HG03575 (cell line): ENCODE results near the gene C9orf72.
A peak's percentile ranks its signal among the peaks of the same experiment; 100 is the strongest.

Experiments used
- ATAC-seq: cut with Tn5 transposase; IDR thresholded peaks from one replicate; pipeline ENCODE4 v1.9.1; 2021; ENCODE audit not compliant: unreplicated experiment, insufficient number of reproducible peaks, low FRiP score; ENCODE audit errors: extremely low read depth

Gene C9orf72

DNA sequence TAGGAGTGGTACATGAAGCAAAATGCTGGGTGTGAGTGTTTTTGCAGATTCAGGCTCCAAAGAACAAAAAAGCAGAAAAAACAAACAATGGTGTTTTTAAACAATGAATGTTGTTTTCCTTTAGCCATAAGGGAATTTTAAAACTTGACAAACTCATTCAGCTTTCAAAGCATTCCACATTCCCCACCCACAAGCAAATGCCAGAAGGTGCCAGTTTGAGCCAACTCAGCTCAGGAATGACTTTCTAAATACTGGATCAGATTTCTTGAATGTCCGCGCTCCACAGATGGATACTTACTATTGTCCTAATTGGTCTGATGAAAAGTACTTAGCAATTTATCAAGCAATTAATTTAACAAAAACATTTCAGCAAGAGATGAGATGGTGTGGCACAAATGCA lies 30.8 kb downstream of the C9orf72 start:
- ATAC-seq: no peak

DNA sequence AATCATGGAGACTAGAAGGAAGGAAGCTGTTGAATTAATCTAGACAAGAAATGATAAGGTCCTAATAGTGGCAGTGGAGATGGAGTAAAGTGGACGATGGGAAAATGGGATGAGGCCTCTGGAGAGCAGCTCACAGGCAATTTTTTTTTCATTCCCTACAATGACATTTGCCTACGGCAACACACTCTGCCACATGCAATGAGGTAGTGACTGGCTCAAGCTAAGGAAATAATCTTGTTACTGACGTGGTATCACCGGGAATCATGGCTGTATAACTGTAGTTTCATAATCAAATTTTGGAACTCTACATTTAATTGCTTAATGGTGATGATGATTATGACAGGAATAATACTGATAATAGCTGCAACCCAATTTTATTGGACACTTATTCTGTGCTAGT lies 31.5 kb downstream of the C9orf72 start:
- no peak for ATAC-seq

DNA sequence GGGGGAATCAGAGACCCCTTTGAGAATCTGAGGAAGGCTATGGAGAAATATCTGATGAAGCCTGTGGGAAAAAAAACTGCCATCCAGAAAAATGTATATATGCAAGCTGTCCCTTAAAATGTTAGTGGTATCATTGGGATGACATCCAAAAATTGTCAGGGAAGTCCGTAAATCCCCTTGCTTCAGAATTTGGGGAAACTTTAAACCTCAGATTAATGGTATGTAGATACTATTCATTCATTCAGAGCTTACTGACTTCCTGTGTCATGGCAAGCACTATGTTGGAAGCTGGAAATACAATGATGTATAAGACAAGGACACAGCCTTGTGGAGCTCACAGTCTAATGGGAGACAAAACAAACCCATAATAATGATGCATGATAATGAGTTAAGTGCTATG lies 32.8 kb downstream of the C9orf72 start:
- no peak for ATAC-seq

DNA sequence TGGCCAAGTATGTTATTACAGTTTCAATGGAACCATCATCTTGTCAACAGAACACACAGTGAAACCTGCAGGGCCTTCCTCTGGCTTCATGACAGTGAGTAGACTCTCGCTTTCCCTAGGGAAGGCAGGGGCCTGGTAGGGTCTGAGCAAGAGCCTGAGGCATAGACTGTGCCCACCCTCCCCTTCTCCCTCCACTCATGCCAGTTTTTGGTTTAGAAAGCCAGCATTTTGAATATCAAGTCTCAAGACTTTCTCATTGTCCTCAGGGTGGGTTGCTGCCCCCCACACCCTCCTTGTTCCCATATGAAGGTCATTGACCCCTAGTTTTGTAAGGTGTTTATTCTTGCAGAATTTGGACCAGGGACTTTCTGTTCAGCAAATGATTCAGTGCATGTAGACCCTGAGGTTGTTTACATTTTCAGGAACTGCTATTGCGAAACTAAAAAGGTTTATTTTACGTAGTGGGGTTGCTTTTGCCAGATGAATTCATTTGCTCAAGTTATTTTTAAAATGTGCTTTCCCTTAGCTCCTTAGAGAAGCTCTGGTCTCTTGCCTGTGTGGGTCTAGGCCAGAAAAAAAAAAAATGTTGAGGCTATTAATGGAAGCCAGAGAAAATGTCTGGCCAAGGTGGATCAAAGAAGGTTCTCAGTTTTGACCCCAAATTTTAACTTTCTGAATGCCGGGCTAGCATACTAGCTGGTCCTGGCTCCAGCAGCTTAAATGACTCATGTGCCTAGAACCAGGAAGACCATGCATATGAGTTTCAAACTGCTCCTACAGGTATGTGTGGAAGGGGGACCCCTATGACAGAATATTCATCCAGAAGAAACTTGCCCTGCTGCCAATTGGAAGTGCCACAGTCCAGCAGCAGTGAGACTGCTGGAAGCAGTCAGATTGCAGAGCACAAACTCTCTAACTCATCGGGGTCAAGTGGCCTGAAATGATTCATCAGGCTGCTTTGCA lies 33.5 kb downstream of the C9orf72 start:
- peak; percentile 32 for ATAC-seq

DNA sequence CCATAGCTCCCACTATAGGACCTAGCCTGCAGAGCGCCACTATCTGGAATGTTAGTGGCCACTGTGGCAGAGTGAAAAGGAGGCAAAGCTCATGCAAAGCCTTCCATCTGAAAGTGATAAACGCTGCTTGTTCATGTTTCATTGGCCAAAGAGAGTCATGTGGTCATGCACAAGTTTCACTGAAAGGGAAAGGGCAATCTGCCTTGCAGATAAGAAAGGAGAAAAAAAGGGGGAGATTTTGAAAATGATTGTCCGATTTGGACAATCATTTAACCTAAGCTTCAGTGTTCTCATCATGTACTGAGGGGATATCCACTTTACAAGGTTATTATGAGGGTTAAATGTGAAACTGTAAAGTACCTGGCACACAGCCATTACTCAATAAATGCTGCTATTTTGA lies 34.6 kb downstream of the C9orf72 start:
- ATAC-seq: no peak

DNA sequence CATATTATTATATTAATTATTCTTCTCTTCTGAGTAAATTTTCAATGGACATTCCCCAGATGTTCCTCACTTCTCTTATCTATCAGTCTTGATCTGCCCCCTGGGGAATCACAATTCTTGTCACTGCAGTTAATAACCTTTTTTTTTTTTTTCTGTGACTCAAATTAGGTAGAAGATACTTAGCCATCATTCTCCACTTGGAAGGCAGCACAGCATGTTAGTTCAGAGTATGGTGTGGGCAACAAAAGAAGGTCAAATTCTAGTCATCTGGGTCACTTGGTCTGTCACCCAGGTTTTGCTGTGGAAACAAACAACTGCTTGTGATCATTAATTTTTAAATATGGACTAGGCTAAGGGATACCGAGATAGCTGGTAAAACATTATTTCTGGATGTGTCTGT lies 35.5 kb downstream of the C9orf72 start:
- ATAC-seq: no peak

DNA sequence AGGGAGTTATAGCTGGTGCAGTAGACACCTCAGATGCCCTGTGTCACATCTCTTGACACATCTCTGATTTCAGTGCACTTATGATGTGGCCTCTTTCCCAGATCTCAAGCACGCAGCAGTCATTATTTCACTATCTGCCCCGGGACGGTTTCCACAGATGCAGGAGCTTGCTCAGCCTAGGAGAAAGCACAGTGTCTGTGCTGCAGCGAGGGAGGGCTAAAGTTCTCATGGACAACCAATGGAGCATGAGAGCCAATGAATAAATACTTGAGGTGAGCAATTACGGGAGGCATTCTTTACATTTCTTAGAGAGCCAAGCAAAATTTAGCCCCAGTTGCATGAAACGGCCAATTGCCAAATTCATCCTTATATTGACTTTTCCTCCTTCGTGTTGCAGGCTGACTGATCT lies 36.2 kb downstream of the C9orf72 start:
- no peak for ATAC-seq

DNA sequence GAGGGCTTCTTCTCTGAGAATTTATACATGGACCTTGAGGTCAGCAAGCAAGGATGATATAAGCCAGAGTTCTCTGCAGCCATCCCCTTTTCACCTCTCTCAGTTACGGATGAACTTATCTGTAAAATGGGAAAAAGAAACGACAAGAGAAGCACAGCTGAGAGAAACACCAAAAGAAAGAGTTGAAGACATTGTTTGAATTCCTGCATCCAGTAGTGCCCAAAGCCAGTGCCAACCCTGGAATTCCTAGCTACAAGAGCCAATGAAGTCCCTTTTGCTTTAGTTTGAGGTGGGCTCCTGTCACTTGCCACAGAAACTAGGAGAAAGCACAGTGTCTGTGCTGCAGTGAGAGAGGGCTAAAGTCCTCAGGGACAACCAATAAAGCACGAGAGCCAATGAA lies 37.1 kb downstream of the C9orf72 start:
- ATAC-seq: no peak

DNA sequence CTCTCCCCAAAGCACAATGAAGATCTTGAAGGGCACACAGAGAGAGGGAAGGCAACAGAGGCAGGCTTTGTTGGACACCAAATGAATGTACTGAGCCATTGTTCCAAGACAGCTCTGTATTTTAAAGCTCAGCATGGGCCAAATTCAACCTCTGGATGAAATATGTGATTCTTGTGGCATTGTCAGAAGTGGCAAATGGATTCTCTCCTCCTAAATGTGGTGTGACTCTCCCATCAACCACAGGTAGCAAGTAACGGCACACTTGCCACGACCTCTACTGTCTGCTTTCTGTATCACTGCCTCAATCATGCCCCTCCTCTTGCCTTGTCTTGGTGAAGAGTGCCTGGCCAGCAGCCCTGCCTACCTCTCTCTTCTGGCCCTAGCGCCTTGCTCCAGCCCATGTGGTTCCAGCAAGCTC lies 37.6 kb downstream of the C9orf72 start:
- ATAC-seq: no peak

DNA sequence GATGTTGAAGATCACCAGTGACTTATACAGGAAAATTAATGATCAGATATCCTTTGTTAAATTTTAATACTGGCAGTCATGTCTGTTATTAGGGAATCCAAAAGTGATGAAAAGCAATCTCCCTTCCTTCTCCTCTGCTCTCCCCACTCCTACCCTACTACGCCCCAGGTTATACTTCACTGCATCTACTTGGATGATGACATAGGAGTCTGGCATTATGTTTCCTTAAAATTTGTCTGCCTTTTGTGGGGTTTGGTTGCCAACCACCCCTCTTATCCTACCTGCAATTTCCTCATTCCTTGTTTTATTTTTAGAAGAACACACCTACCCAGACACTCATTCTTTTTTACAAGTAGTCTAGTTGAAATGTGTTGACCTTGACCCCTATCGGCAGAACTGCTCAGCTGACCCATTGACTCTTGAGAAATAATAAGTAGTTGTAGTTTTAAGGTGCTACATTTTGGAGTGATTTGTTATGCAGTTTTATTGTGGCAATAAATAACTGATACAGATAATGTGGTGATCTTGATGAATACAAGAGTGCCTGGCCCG lies 38.5 kb downstream of the C9orf72 start:
- no peak for ATAC-seq

DNA sequence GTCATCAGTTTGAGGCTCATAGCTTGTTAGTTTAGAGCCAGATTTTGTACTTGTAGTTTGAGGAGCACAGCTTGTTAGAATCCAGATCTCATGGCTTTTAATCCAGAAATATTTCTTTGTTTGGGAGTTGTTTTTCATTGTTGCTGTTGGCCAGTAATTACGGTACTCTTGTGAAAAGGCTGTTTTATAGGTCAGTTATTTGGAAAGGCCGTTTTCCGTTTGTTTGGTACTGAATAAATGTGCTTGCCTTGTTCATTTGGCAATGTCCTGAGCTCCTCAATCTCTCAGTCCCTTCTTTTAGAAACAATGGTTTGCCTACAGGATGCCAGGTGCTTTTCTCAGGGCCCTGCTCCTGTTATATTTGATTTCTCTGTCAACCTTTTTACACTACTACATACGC lies 39.1 kb downstream of the C9orf72 start:
- no peak for ATAC-seq

DNA sequence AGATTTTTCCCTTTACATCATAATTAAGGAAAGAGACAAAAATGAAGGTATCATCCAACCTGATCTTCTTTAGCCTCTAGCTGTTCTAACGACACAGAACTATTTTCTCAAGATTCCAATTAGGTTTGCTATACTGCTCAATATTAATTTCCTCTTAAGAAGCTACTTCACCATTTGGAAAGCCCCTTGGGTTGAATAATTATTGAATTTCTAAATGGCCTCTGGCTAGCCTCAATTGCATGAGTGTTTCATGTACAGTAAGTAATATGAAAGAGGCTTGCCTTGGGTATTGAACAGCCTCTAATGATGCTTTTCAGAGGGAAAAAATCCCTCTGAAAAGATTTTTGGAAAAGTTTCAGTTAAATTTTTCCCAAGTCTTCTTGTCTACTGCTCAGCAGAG lies 40.0 kb downstream of the C9orf72 start:
- no peak for ATAC-seq

DNA sequence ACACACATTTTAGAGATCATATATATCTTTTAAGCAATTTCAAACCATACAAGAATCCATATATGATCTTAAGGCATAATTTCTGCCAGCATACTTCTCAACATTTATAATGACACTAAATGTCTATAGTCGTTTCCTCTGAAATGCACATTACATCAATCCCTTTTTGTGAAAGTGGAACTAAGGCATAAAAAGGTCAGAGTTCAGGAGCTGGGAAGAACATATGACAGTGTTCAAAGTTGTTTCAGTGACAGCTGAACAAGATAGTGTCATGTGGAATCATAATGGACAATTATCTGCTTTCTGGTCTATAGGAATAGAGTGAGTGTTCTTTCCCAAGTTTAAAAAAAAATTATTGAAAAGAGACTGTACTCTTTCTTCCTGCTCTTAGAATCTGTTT lies 41.2 kb downstream of the C9orf72 start:
- no peak for ATAC-seq

DNA sequence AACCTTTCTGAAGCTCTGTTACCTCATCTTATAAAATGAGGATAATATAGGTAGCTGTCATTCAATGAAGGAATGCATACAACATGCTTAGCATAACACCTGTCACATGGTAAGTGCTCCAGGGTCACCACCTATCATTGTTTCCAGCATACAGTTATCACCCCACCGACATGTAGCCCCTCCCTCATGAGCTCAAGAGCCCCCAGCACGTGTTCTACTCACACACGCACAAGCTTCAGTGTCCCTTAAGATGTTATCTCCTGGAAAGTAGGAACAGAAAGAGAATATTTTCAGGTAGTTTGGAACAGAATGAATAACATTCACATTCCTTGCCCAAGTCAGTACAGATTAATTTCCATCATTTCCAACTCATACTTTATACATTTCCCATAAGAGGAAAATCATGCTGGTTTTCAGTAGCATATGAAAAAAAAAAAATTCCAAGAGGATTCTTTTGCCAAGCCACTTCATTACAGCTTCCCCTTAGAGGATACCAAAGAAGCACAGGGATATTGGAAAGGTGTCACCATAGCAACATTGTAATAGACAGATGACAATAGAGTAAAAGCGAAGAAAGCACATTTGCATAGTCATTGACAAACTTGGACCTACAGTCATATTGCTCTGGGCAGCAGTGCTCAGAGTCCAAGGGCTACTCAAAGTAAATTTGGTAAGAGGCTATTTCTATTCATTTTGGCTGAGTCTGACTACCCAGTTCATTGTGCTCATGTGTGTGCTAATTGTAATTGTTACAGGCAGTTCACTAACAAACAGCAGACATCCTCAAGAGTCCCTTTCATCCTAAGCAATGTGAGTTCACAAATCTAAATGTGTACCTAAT lies 42.1 kb downstream of the C9orf72 start:
- no peak for ATAC-seq

DNA sequence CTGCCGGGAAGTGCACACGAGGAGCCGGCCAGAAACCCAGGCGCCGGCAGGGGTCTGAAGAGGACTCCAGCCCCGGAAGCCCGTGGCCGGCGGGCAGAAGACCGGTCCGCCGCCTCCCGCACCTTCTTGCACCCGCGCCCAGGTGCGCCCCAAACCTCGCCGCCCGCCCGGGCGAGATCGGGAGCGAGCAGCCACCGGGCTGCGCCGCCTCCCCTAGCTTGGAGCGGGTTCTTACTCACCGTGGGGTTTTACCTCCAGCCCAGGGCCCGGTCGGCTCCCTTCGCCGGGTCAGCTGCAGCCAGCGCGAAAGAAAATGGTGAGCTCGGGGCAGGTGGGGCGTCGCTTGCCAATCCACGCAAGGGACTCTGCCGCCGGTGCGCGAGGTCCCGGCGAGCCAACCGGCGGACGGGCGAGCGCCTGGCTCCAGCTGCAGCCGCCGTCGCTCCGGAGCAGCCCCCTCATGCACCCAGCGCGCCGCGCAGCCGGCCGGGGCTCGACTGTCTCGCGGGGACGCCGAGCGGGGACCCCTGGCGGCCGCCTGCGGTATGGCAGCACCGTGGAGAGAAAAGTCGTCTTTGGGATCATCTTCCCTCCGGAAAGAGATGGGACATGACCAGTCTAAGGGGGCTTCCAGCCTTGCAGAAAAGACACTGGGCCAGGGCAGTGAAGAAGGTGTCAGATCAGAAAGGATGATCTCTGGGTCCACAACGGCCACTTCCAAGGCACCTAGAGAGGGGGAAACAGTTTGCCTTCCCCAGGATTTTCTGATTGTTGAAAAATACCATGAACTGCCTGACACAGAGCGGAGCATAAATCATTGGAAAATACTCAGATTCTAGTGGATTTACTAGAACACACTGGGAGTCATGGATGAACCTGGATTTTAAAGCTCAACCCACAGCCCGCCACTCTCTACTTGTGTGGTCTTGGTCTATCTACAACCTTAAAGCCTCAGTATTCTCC lies 43.7 kb downstream of the C9orf72 start, which contains the start of gene MOB3B:
TSS of gene MOB3B (minus strand) at position 499 of the 963 bp plus-strand sequence. CDS start 74,264 bp downstream, outside the sequence.
- no peak for ATAC-seq

DNA sequence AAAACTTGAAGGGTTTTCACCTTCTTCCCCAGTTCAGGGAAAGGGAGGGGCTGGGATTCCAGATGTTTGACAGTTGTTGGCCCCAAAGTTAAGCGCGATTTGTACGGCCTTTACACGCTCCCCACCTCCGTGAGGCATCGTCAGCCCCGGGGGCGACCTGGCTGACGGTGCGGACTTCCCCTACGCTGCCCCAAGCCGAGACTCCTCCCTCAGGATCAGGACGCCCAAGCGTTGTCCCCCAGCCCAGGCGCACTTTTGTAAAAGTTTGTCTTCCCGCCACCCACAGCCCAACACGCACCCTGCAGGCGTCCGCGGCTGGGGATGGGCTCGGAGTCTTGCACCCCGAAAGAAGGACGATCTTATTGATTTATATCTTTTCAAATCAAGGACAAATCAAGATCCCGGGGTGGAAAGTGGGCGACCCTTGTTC lies 44.4 kb downstream of the C9orf72 start:
- no peak for ATAC-seq

DNA sequence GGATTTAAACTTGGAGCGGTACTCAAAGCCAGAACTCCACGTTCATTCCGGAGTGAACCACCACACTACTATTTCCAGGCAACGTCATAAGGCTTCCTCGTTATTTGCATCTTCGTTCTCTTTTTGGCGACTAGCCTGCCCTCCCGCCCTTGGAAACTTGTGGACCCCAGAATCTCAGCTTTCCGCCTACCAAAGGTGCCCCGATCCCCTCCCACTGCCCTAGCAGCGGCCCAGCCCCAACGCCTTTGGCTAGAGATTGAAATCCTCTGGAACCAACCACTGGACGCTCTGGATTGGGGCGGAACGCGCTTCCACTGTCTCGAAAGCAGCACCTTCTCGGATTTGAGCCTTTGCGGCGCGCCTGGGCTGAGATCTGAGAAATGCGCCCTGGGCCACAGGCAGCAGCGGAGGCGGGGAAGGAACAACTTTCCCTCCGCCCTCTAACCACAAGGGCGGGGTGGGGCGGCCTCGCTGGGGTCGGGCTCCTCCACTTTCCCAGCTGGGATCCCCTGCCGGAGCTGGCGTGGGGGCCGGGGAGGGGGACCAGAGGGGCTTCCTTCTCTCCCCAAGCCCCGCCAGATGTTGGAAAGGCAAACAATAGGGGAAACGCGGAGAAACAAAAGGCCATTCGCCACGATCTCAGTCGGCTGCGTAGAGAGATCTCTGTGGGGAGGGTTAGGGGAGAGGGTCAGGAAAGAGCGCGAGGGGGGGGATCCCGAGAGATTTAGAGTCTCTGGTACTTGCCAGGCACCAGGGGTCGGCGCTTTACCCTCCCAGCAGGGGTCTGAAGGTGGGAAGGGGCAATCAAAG lies 45.0 kb downstream of the C9orf72 start:
- ATAC-seq: no peak

DNA sequence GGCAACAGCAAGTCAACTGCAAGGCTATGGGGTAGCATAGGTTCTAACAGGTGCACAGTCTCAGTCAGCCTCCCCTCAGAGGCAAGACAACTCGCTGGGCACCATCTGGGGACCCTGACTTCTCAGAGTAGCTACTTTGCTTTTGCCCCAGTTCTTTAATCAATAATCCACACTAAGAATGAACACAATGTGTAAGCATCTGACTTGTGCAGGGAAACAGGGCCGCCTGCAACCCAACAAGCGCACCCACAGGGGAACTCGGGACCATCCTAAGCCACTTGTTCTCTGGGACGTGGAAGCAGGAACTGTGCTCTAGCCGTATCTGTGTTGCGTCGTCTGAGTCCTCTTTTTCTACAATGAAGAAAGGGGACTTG lies 45.6 kb downstream of the C9orf72 start:
- ATAC-seq: no peak
